AG10803 (cell line): ENCODE measurements around the gene DRC1.

Experiments
- DNase-seq: peaks from one replicate; pipeline ENCODE4 v3.0.0; 2010; ENCODE audit warnings: low read depth
- H3K4me3 ChIP-seq: 2 replicates; pipeline ENCODE4 v1.5.1; 2011; ENCODE audit warnings: mild to moderate bottlenecking, low read length, control low read depth
- TF ChIP-seq, protein P1 (sequence below): conservative IDR thresholded peaks from 2 replicates; pipeline ENCODE4 v1.5.1; 2011; ENCODE audit warnings: mild to moderate bottlenecking, low read length, control low read depth, inconsistent platforms

Gene DRC1

DNA sequence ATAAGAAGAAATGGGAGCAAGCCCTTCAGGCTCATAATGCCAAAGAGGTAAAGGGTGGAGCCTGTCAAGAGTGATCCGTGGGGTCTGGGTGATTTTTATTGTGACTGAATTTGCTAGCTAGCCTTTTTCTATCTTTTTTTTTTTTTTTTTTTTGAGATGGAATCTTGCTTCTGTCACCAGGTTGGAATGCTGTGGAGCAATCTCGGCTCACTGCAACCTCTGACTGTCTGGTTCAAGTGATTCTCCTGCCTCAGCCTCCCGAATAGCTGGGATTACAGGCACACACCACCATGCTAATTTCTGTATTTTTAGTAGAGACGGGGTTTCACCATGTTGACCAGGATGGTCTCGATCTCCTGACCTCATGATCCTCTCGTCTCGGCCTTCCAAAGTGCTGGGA, 29.1 kb downstream of the DRC1 start:
- H3K4me3 ChIP-seq = no peak overlapping the region
- TF ChIP-seq, protein P1, sequence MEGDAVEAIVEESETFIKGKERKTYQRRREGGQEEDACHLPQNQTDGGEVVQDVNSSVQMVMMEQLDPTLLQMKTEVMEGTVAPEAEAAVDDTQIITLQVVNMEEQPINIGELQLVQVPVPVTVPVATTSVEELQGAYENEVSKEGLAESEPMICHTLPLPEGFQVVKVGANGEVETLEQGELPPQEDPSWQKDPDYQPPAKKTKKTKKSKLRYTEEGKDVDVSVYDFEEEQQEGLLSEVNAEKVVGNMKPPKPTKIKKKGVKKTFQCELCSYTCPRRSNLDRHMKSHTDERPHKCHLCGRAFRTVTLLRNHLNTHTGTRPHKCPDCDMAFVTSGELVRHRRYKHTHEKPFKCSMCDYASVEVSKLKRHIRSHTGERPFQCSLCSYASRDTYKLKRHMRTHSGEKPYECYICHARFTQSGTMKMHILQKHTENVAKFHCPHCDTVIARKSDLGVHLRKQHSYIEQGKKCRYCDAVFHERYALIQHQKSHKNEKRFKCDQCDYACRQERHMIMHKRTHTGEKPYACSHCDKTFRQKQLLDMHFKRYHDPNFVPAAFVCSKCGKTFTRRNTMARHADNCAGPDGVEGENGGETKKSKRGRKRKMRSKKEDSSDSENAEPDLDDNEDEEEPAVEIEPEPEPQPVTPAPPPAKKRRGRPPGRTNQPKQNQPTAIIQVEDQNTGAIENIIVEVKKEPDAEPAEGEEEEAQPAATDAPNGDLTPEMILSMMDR = no peak
- peak; percentile 39 for DNase-seq

DNA sequence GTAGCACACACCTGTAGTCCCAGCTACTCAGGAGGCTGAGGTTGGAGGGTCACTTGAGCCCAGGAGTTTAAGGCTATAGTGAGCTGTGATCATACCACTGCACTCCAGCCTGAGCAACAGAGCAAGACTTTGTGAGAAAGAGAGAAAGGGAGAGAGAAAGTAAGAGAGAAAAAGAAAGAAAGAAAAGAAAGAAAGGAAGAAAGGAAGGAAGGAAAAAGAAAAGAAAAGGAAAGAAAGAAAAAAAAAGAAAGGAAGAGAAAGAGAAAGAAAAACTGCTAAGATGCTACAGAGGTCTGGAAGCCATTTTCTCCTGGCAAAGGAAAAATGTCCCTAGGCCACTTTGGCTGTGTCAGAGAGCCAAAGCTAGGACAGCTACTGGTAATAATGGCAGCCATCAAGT, 30.6 kb downstream of the DRC1 start:
- no peak for DNase-seq
- H3K4me3 ChIP-seq = no peak overlapping the region
- TF ChIP-seq, protein P1 = no peak

DNA sequence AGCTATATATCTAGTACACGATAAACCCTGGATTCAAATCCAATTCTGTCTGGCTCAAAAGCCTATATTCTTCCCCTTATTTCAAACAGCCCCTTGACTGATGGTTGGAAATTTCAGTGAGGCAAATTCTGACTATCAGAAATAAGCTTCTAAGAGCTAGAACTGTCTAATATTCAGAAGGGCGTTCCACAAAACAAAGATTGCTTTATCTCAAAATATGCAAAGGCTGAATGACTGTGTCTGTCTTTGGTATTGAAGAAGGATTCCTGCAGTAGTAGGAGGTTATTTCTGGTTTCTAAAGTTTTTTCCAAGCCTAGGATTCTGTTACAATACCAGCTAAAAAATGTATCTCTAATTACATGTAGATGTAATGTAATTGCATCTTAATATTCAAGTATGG, 31.1 kb downstream of the DRC1 start:
- TF ChIP-seq, protein P1 = no peak
- no peak for DNase-seq
- no peak overlapping the region for H3K4me3 ChIP-seq

DNA sequence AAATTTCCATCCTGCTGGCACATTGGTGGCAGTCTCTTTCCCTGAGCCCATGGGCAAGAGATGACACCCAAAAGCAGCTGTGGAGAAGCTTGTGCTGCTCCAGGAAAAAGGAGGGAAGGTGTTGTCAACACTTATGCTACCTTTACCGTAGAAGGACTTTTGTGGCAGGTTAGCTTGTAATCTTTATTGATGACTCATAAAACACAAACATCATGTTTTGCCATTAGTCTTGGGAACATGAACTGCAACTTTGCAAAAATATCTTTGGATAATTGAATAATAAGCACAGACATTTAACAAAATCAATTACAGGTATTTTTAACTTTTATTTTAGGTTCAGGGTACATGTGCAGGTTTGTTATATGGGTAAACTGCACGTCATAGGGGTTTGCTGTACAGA, 33.4 kb downstream of the DRC1 start:
- TF ChIP-seq, protein P1 = no peak
- H3K4me3 ChIP-seq = no peak overlapping the region
- DNase-seq = no peak

DNA sequence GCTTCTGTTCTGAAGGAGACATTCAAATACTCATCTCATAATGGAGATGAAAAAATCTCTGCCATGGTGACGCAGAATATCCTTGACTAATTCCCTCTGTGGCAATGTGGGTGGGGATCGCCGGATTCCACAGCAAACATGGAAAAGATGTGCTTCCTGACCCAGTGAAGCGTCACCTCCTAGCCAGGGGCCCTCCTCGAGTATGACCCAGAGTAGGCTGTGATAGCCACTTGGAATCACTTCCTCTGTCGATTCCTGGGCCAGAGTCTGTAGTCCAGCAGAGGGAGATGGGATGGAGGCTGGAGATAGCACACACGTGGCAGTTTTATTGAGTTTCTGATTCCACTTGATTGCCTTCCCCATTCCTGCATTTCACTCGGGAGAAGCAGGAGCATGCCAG, 36.8 kb downstream of the DRC1 start:
- TF ChIP-seq, protein P1 = peak; percentile 34
- DNase-seq = peak; percentile 75
- H3K4me3 ChIP-seq = no peak overlapping the region

DNA sequence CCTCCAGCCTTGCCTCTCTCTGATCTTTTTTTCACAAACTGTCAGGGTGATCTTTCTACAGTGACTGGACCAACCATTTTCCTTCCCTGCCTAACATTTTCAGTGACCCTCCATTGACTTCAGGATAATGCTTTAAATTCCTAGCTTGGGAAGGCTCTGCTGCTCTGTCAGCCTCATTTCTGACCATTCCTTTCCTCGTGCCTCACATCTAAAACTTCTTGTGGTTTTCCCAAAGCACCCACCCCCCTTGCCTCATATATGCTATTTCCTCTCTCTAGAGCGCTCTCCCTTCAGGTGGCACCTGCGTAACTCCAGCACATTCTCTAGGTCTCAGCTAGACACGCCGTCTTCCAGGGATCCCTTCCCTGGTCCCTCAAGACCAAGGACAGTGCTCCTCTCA, 37.2 kb downstream of the DRC1 start:
- H3K4me3 ChIP-seq = no peak overlapping the region
- TF ChIP-seq, protein P1 = no peak
- peak; percentile 40 for DNase-seq

DNA sequence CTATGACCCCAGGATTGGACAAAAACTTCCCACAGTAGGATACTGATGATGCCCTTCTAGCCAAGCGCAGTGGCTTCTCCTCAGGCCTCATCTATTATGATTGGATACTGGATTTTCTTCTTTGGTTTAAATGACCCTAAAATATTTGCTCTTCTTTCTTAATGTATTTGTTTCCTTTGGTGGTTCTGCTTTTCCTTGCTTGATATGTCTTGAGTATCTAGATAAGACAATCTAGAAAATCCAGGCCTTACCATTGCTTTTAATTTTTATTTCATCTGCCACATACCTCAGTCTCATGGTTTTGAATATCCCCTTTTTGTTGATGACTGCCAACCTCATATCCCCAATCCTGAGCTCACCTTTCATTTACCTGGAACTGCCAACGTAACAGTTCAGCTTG, 40.6 kb downstream of the DRC1 start:
- no peak for DNase-seq
- TF ChIP-seq, protein P1 = no peak
- no peak overlapping the region for H3K4me3 ChIP-seq
